OCI-LY7 (cell line): ENCODE results near the gene ARHGEF4. TPM values are rescaled to one million over a fixed set of nuclear protein-coding genes. Genes with fewer than 3 reads are reported as not detected.

Source experiments
- BruUV-seq: library from RNA; stranded (reverse); fragments of 400-500 nt; replicated peaks from 2 replicates; lab custom pipeline; 2021; lab: Mats Ljungman, UMichigan
- CTCF ChIA-PET: fragments of 300-600 bp; sonication (Branson Sonifier 250); formaldehyde crosslinking; loops from one replicate; lab custom pipeline; 2022; ENCODE audit warnings: antibody characterized with exemption; ENCODE audit not compliant: unreplicated experiment; lab: Charles Lee
- POLR2A ChIA-PET: fragments of 300-600 bp; sonication (Branson Sonifier 250); formaldehyde crosslinking; loops from one replicate; lab custom pipeline; 2022; ENCODE audit warnings: antibody characterized with exemption; lab: Charles Lee
- DNase-seq: peaks from one replicate; pipeline ENCODE4 v3.0.0-alpha.2; 2015; ENCODE audit warnings: low spot score
- H2AFZ ChIP-seq: fragments of 200-600 bp; sonication (generic), shearing (Covaris generic); 2 replicates; pipeline ENCODE4 v1.6.1; 2014; ENCODE audit warnings: mild to moderate bottlenecking, antibody characterized with exemption, low read length, moderate library complexity
- H3K27ac ChIP-seq: fragments of 200-600 bp; sonication (generic); 2 replicates; pipeline ENCODE4 v1.5.1; 2014; ENCODE audit warnings: mixed run types, low read depth, mild to moderate bottlenecking, moderate library complexity, low read length, inconsistent platforms; ENCODE audit not compliant: poor library complexity, severe bottlenecking
- H3K36me3 ChIP-seq: fragments of 200-600 bp; sonication (generic); 2 replicates; pipeline ENCODE4 v1.6.1; 2014; ENCODE audit warnings: mild to moderate bottlenecking, antibody characterized with exemption, low read length, moderate library complexity, mixed read lengths; ENCODE audit not compliant: insufficient read depth
- H3K4me1 ChIP-seq: fragments of 200-600 bp; sonication (generic); 2 replicates; pipeline ENCODE4 v1.5.1; 2014; ENCODE audit warnings: mild to moderate bottlenecking, low read length; ENCODE audit not compliant: insufficient read depth, poor library complexity, severe bottlenecking
- H3K4me2 ChIP-seq: fragments of 200-600 bp; sonication (generic); 2 replicates; pipeline ENCODE4 v1.6.1; 2014; ENCODE audit warnings: mild to moderate bottlenecking, low read length
- H3K4me3 ChIP-seq: fragments of 200-600 bp; sonication (generic); 2 replicates; pipeline ENCODE4 v1.5.1; 2014; ENCODE audit warnings: mild to moderate bottlenecking, low read depth, low read length; ENCODE audit not compliant: poor library complexity, severe bottlenecking
- H3K79me2 ChIP-seq: fragments of 200-600 bp; sonication (generic); 2 replicates; pipeline ENCODE4 v1.6.1; 2016; ENCODE audit warnings: low read depth, mild to moderate bottlenecking, low read length, moderate library complexity, mixed read lengths; ENCODE audit not compliant: insufficient read depth
- H3K9me2 ChIP-seq: fragments of 200-600 bp; sonication (generic); 2 replicates; pipeline ENCODE4 v1.6.1; 2016; ENCODE audit warnings: mild to moderate bottlenecking, low read length, mixed read lengths; ENCODE audit not compliant: insufficient read depth
- H3K9me3 ChIP-seq: fragments of 200-600 bp; sonication (generic); 2 replicates; pipeline ENCODE4 v1.6.1; 2014; ENCODE audit warnings: mild to moderate bottlenecking, mixed run types, low read length, mixed read lengths
- H4K20me1 ChIP-seq: fragments of 200-600 bp; sonication (generic); 2 replicates; pipeline ENCODE4 v1.6.1; 2014; ENCODE audit warnings: mild to moderate bottlenecking, antibody characterized with exemption, low read length, moderate library complexity, mixed read lengths; ENCODE audit not compliant: insufficient read depth
- EZH2phosphoT487 ChIP-seq: fragments of 200-600 bp; sonication (generic); IDR thresholded peaks from 2 replicates; pipeline ENCODE4 v1.6.1; 2018; ENCODE audit warnings: low read depth, borderline replicate concordance, mild to moderate bottlenecking, mixed run types, antibody characterized with exemption, low read length, moderate library complexity, mixed read lengths
- intact Hi-C: fragments of 100-400 bp; cut with micrococcal nuclease; formaldehyde crosslinking; loops from one replicate; pipeline ENCODE4 v1.10.0; 2022; ENCODE audit not compliant: unreplicated experiment
- total RNA-seq, 2 experiments: library from RNA; depleted of rRNA in 1 of 2; stranded (reverse); fragments of >200 nt in 1 of 2; shearing (Covaris generic) in 1 of 2; gene quantifications; 2 replicates each; pipeline ENCODE4 v1.2.3, GENCODE V29; 2014 to 2022
- TF ChIP-seq, protein P1 (sequence below): fragments of 200-600 bp; sonication (generic); conservative IDR thresholded peaks from 2 replicates; pipeline ENCODE4 v1.5.1; 2014; ENCODE audit warnings: mild to moderate bottlenecking, antibody characterized with exemption, low read length, moderate library complexity, mixed read lengths

ARHGEF4 gene
- total RNA-seq, 2 experiments from 2014 or later = 1.1 to 1.7 TPM

DNA sequence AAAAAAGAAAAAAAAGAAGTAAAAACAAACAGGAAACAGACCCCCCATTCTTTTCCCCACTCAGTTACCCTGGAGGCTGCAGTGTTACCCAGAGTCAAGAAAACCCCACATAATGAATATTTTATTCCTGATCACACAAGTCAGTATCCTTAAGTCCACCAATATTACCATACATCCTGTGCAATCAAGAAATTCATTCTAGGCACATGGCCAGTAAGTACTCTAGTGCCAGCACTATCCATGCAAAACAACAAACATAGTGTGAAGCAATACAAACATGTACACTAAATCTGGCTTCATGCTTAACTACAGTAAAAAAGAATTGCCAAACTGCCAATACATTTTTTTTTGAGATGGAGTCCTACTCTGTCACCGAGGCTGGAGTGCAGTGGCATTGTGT is 145.0 kb downstream of the ARHGEF4 start:
- Histone ChIP-seq H3K36me3 (no peaks in the 10 kb centered on the region), H3K9me3 (no peaks in the 10 kb centered on the region), H4K20me1 (no peaks in the 10 kb centered on the region), H3K27ac (no peak overlapping the region), H2AFZ (no peak overlapping the region), H3K79me2 (no peaks in the 10 kb centered on the region), H3K9me2 (no peaks in the 10 kb centered on the region), H3K4me3 (no peak overlapping the region), H3K4me2 (no peak overlapping the region), H3K4me1 (peaks cover 3% of the 10 kb centered on the region)
- DNase-seq = no peak
- POLR2A ChIA-PET = no interaction called here
- CTCF ChIA-PET = no interaction called here
- BruUV-seq = no TSS peak
- TF ChIP-seq EZH2phosphoT487 = no peak
- TF ChIP-seq, protein P1, sequence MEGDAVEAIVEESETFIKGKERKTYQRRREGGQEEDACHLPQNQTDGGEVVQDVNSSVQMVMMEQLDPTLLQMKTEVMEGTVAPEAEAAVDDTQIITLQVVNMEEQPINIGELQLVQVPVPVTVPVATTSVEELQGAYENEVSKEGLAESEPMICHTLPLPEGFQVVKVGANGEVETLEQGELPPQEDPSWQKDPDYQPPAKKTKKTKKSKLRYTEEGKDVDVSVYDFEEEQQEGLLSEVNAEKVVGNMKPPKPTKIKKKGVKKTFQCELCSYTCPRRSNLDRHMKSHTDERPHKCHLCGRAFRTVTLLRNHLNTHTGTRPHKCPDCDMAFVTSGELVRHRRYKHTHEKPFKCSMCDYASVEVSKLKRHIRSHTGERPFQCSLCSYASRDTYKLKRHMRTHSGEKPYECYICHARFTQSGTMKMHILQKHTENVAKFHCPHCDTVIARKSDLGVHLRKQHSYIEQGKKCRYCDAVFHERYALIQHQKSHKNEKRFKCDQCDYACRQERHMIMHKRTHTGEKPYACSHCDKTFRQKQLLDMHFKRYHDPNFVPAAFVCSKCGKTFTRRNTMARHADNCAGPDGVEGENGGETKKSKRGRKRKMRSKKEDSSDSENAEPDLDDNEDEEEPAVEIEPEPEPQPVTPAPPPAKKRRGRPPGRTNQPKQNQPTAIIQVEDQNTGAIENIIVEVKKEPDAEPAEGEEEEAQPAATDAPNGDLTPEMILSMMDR = no peak
- intact Hi-C loops = no loop called here

DNA sequence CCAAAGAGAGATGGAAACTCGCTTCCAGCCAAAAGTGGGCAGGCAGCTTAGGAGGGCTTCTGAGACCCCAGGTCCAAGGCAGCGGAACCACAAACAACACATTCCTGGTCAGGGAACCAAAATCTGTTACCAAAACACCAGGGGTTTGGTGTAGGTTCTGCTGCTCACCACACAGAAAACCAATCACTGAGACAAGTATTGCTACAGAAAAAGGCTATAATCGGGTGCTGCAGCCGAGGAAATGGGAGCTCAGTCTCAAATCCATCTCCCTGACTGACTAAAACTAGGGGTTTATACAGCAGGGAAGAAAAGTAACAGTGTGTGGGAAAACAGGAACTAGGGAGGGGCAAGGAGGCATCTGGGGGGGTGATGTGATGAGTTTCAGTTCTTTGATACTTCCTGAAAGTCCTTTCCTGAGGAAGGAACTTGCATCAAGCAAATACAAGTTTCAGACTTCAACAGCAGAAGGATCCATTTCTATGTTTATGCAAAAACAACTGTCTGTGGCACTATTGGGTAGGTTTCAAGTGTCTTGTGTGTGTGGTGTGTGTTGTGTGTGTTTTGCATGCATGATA is 148.6 kb downstream of the ARHGEF4 start:
- no peak for DNase-seq
- ChIA-PET POLR2A (interaction anchor here (0.6 kb wide), 1 partner anchor 16 kb away, joined by 5 read pairs; no protein-coding TSS in a partner anchor), CTCF (no interaction called here)
- H3K4me2 ChIP-seq = no peak overlapping the region
- TF ChIP-seq, protein P1 = no peak
- no peak for TF ChIP-seq EZH2phosphoT487
- intact Hi-C loops = no loop called here
- no peaks in the 10 kb centered on the region for H3K79me2 ChIP-seq
- no peaks in the 10 kb centered on the region for H3K9me3 ChIP-seq
- no TSS peak for BruUV-seq
- H3K27ac ChIP-seq = no peak overlapping the region
- H2AFZ ChIP-seq = no peak overlapping the region
- H3K9me2 ChIP-seq = no peaks in the 10 kb centered on the region
- H4K20me1 ChIP-seq = no peaks in the 10 kb centered on the region
- H3K4me1 ChIP-seq = peaks cover 3% of the 10 kb centered on the region
- no peak overlapping the region for H3K4me3 ChIP-seq
- no peaks in the 10 kb centered on the region for H3K36me3 ChIP-seq

DNA sequence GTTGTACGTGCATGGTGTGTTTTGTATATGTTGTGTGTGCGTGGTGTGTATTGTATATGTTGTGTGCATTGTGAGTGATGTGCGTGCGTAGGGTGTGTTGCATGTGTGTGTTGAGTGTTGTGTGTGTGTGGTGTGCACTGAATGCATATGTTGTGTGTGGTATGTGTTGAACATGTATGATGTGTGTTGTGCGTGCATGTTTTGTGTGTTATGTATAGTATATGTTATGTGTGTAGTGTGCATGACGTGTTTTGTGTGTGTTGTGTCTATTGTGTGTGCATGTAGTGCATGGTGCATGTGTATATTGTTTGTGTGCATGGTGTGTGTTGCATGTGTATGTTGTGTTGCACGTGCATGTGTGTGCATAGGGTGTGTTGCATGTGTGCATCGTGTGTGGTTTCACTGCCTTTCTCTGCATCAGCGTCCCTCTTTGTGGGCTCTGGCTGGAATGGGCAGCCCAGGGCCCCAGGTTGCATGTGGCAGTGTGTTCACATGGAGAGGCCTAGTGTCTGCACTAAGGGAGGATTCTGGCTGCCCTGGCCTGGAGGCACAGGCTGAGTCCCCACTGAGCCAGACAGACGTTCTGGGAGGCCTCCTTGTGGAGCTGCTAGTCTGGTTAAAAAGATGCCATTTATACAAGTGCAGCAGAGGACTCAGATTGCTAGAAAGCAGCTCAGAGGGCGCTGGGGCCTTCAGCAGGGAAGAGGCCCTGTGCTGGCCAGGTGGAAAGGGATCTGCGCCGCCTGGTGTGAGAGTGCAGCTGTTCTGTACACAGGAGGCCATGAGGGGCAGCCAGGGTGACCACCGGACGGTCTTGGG is 149.3 kb downstream of the ARHGEF4 start:
- Histone ChIP-seq H3K4me1 (peaks cover 3% of the 10 kb centered on the region), H3K79me2 (no peaks in the 10 kb centered on the region), H3K36me3 (no peaks in the 10 kb centered on the region), H2AFZ (no peak overlapping the region), H3K4me3 (no peak overlapping the region), H3K9me3 (no peaks in the 10 kb centered on the region), H3K27ac (no peak overlapping the region), H3K9me2 (no peaks in the 10 kb centered on the region), H4K20me1 (no peaks in the 10 kb centered on the region), H3K4me2 (no peak overlapping the region)
- no peak for DNase-seq
- TF ChIP-seq, protein P1 = no peak
- TF ChIP-seq EZH2phosphoT487 = no peak
- CTCF ChIA-PET = no interaction called here
- POLR2A ChIA-PET = no interaction called here
- no TSS peak for BruUV-seq
- intact Hi-C loops = no loop called here
